Osteoblast (primary cell): Measurements from ENCODE around the gene ATXN7. TPM values are rescaled to one million over a fixed set of nuclear protein-coding genes. Genes with fewer than 3 reads are reported as not detected.

Experiments used
- DNase-seq: peaks from one replicate; pipeline ENCODE4 v3.0.0; 2011; ENCODE audit warnings: low spot score, mixed read lengths; ENCODE audit not compliant: insufficient read length; ENCODE audit errors: missing footprints
- H2AFZ ChIP-seq: 2 replicates; pipeline ENCODE4 v1.6.0; 2011; ENCODE audit warnings: mild to moderate bottlenecking, low read length
- H3K27ac ChIP-seq: 2 replicates; pipeline ENCODE4 v1.5.1; 2011; ENCODE audit warnings: mild to moderate bottlenecking, low read depth, low read length, moderate library complexity
- H3K27me3 ChIP-seq: 2 replicates; pipeline ENCODE4 v1.6.0; 2012; ENCODE audit warnings: mild to moderate bottlenecking, control low read depth, inconsistent platforms, low read length, moderate library complexity; ENCODE audit not compliant: insufficient read depth
- H3K36me3 ChIP-seq: 2 replicates; pipeline ENCODE4 v1.5.1; 2011; ENCODE audit warnings: mild to moderate bottlenecking, low read length, control low read depth, moderate library complexity; ENCODE audit not compliant: insufficient read depth
- H3K4me1 ChIP-seq: 2 replicates; pipeline ENCODE4 v1.5.1; 2011; ENCODE audit warnings: mild to moderate bottlenecking, low read length, control low read depth, moderate library complexity; ENCODE audit not compliant: insufficient read depth
- H3K4me2 ChIP-seq: 2 replicates; pipeline ENCODE4 v1.6.0; 2011; ENCODE audit warnings: mild to moderate bottlenecking, low read length; ENCODE audit not compliant: insufficient read depth
- H3K4me3 ChIP-seq: fragments of 200-600 bp; sonication (generic); 3 replicates; pipeline ENCODE4 v1.5.1; 2012; ENCODE audit warnings: mild to moderate bottlenecking, low read length, inconsistent platforms; ENCODE audit not compliant: insufficient read depth
- H3K79me2 ChIP-seq: 2 replicates; pipeline ENCODE4 v1.6.0; 2012; ENCODE audit warnings: mild to moderate bottlenecking, low read length, control low read depth, inconsistent platforms; ENCODE audit not compliant: insufficient read depth
- H3K9me3 ChIP-seq: 2 replicates; pipeline ENCODE4 v1.5.1; 2011; ENCODE audit warnings: low read depth, low read length, control low read depth
- H4K20me1 ChIP-seq: 2 replicates; pipeline ENCODE4 v1.6.0; 2012; ENCODE audit warnings: mild to moderate bottlenecking, low read length, control low read depth; ENCODE audit not compliant: insufficient read depth
- total RNA-seq: library from RNA; depleted of rRNA; stranded (reverse); fragments of >200 nt; gene quantifications from 2 replicates; pipeline ENCODE4 v1.2.3, GENCODE V29; 2012
- TF ChIP-seq, protein P1 (sequence below): IDR thresholded peaks from 2 replicates; pipeline ENCODE4 v1.5.1; 2011; ENCODE audit warnings: mild to moderate bottlenecking, low read depth, low read length, moderate library complexity; ENCODE audit errors: extremely low read depth

Gene ATXN7
- total RNA-seq, 1 donor: 17.0 TPM

DNA sequence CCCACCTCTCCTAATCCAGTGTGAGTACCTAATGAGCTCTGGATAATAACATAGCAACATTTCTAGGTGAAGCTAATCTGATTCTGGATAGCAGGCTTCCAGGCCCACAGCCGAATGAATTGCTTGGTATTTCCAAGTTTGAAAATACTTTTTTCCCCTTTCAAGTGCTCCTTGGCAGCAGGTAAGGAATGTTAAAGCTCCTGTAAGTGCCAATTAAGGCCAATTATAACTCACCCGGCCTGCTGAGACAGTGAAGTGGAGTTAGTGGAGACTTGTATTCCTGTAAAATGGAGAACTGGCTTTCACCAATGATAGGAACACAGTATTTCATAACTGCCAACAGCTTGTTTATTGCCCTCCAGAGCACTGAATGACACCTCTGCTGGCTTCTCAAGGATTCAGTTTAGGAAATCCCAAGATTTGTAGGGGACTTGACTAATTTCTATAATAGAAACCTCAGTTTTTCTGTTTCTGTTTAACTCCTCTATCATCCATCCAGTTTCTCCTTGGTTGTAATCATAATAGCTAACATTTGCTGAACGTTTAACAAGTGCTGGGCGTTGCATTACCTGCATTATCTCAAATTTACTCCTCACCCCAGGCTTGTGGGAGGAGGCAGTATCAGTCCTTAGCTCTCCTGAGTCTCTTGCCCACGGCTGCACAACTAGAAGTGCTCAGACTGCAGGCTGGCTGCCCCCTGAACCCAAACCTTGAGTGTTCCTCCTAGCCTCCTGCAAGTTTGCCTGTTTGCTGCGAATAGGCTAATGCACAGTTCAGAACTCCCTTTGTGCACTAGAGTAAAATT is 101.2 kb downstream of the ATXN7 start:
- peaks cover 71% of the 10 kb centered on the region for H3K79me2 ChIP-seq
- no peaks in the 10 kb centered on the region for H3K36me3 ChIP-seq
- TF ChIP-seq, protein P1, sequence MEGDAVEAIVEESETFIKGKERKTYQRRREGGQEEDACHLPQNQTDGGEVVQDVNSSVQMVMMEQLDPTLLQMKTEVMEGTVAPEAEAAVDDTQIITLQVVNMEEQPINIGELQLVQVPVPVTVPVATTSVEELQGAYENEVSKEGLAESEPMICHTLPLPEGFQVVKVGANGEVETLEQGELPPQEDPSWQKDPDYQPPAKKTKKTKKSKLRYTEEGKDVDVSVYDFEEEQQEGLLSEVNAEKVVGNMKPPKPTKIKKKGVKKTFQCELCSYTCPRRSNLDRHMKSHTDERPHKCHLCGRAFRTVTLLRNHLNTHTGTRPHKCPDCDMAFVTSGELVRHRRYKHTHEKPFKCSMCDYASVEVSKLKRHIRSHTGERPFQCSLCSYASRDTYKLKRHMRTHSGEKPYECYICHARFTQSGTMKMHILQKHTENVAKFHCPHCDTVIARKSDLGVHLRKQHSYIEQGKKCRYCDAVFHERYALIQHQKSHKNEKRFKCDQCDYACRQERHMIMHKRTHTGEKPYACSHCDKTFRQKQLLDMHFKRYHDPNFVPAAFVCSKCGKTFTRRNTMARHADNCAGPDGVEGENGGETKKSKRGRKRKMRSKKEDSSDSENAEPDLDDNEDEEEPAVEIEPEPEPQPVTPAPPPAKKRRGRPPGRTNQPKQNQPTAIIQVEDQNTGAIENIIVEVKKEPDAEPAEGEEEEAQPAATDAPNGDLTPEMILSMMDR: no peak
- peaks cover 44% of the 10 kb centered on the region for H3K4me1 ChIP-seq
- H2AFZ ChIP-seq: no peak overlapping the region
- H3K4me2 ChIP-seq: peak overlapping the region; percentile 11
- no peak overlapping the region for H3K4me3 ChIP-seq
- H3K27ac ChIP-seq: no peak overlapping the region
- DNase-seq: no peak
- no peaks in the 10 kb centered on the region for H3K27me3 ChIP-seq
- peaks cover 17% of the 10 kb centered on the region for H4K20me1 ChIP-seq
- no peaks in the 10 kb centered on the region for H3K9me3 ChIP-seq

DNA sequence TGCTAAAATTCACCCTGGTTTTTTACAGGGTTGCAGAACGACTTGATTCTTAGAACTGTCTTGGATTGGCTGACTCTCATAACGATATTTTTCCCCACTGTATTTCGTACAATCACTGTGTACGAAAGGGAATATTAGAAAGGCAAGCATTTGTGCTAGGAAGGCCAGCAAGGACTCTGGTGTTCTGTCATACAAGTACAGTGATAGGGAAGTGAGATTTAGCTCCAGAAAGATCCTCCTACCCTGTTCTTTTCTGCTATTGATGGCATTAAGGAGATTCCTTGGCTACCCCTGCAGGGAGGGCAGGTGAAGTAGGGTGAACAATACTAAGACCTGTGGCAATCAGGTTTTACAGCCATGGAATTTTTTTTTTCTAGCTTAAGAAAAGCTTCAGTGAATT is 102.3 kb downstream of the ATXN7 start:
- no peak for DNase-seq
- Histone ChIP-seq H3K9me3 (no peaks in the 10 kb centered on the region), H3K4me3 (no peak overlapping the region), H3K27ac (no peak overlapping the region), H4K20me1 (peaks cover 13% of the 10 kb centered on the region), H3K4me2 (no peak overlapping the region), H3K79me2 (peaks cover 72% of the 10 kb centered on the region), H3K36me3 (no peaks in the 10 kb centered on the region), H2AFZ (no peak overlapping the region), H3K27me3 (no peaks in the 10 kb centered on the region), H3K4me1 (peaks cover 35% of the 10 kb centered on the region)
- TF ChIP-seq, protein P1: no peak

DNA sequence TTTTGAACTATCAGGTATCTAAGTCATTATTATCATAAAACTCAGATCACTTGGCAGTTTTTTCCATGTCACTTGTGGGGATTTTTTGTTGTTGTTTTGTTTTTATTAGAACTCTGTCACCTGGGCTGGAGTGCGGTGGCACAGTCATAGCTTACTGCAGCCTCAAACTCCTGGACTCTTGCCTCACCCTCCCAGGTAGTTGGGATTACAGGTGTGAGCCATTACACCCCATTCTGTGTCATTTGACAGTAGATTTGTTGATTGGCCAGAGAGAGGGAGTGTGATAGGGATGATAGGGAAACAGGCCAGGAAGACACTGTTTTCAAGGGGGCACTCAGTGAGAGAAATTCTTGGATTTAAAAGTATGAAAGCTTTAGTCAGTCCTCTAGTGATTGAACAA is 103.2 kb downstream of the ATXN7 start:
- Histone ChIP-seq H3K4me3 (no peak overlapping the region), H2AFZ (no peak overlapping the region), H3K36me3 (no peaks in the 10 kb centered on the region), H3K9me3 (no peaks in the 10 kb centered on the region), H4K20me1 (peaks cover 13% of the 10 kb centered on the region), H3K79me2 (peaks cover 74% of the 10 kb centered on the region), H3K27ac (peak overlapping the region; percentile 69), H3K27me3 (no peaks in the 10 kb centered on the region), H3K4me1 (peaks cover 36% of the 10 kb centered on the region), H3K4me2 (no peak overlapping the region)
- TF ChIP-seq, protein P1: no peak
- DNase-seq: no peak
